ENCODE measurements around the gene ENHO. TPM values are rescaled to one million over a fixed set of nuclear protein-coding genes. Genes with fewer than 3 reads are reported as not detected.

Gene ENHO
- total RNA-seq, 2 experiments from 2014 or later, result 0.26 to 0.36 TPM

DNA sequence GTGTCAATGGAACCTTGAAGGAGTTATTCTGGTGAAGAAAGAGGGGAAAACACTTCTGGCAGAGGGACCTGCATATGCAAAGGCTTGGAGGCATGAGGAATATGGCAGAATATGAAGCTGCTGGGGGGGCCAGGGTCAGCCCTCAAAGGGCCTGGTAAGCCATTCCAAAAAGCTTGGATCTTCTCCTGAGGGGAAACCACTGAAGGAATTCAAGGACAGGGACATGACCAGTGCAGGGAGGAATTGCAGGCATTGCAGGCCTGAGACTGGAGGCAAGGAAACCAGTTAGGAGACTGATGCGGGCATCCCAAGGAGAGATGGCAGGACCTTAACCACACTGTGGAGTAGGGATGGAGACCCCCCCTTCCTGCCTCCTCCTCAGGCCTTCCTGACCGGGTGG is 21.4 kb downstream of the ENHO start:
- Mint-ChIP-seq H3K36me3 (no peaks in the 10 kb centered on the region), H3K4me3 (no peak overlapping the region), H3K4me1 (ENCODE audit: low read depth) (peaks cover 14% of the 10 kb centered on the region), H3K27ac (no peak overlapping the region), H3K27me3 (no peaks in the 10 kb centered on the region), H3K9me3 (no peaks in the 10 kb centered on the region)
- no peak for DNase-seq
- intact Hi-C loops (cut with micrococcal nuclease), result no loop called here
- CTCF ChIA-PET, result interaction anchor here (0.6 to 5.5 kb wide), 12 partner anchors 11 to 98 kb away, joined by 3 to 76 read pairs (median 7); no protein-coding TSS in a partner anchor
- POLR2A ChIA-PET, result interaction anchor here (0.9 kb wide), 1 partner anchor 63 kb away, joined by 3 read pairs; no protein-coding TSS in a partner anchor

DNA sequence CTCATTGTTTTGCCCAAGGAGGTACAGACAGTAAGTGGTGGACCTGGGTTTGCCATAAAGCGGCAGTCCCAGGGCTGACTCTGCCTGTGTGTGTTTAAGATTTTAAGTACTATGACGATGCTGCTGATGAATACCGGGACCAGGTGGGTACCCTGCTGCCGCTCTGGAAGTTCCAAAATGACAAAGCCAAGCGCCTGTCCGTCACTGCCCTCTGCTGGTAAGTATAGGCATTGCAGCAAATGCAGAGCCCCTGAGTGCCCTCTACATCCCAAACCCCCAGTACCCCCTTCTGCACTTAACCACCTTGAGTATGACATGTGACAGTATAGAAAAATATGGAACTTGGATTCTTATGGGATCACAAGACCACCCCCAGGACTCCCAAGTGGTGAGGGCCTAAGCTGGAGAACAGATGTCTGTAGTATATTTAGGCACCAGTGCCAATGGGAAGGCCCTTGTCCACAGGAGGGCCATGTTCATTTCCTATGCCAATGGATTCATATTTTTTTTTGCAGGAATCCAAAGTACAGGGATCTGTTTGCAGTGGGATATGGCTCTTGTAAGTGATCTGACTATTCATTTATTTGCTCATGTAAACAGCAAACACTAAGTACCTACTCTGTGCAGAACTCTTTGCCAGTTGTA is 22.0 kb downstream of the ENHO start:
- peak; percentile 89 for DNase-seq
- H3K9me3 Mint-ChIP-seq, result no peaks in the 10 kb centered on the region
- H3K36me3 Mint-ChIP-seq, result no peaks in the 10 kb centered on the region
- ChIA-PET CTCF (interaction anchor here (0.6 to 5.5 kb wide), 19 partner anchors 10 to 124 kb away, joined by 3 to 76 read pairs (median 5); partner anchors contain the start of gene MYORG), POLR2A (no interaction called here)
- H3K27me3 Mint-ChIP-seq, result no peaks in the 10 kb centered on the region
- H3K27ac Mint-ChIP-seq, result no peak overlapping the region
- intact Hi-C loops (cut with micrococcal nuclease), result loop anchor here (1.0 kb wide), 3 partner anchors 42 to 96 kb away; partner anchors contain the start of genes DNAI1 and FAM219A
- H3K4me3 Mint-ChIP-seq, result no peak overlapping the region
- H3K4me1 Mint-ChIP-seq (ENCODE audit: low read depth), result peaks cover 14% of the 10 kb centered on the region

GRCh38 chr9:34499076-34499475 is 23.7 kb downstream of the ENHO start:
- intact Hi-C loops (cut with micrococcal nuclease), result no loop called here
- Mint-ChIP-seq H3K27me3 (no peaks in the 10 kb centered on the region), H3K4me1 (ENCODE audit: low read depth) (peaks cover 14% of the 10 kb centered on the region), H3K9me3 (no peaks in the 10 kb centered on the region), H3K4me3 (no peak overlapping the region), H3K36me3 (no peaks in the 10 kb centered on the region), H3K27ac (no peak overlapping the region)
- POLR2A ChIA-PET, result no interaction called here
- DNase-seq, result no peak
- CTCF ChIA-PET, result interaction anchor here (0.8 to 2.2 kb wide), 3 partner anchors 10 to 70 kb away, joined by 3 to 6 read pairs (median 3); no protein-coding TSS in a partner anchor

DNA sequence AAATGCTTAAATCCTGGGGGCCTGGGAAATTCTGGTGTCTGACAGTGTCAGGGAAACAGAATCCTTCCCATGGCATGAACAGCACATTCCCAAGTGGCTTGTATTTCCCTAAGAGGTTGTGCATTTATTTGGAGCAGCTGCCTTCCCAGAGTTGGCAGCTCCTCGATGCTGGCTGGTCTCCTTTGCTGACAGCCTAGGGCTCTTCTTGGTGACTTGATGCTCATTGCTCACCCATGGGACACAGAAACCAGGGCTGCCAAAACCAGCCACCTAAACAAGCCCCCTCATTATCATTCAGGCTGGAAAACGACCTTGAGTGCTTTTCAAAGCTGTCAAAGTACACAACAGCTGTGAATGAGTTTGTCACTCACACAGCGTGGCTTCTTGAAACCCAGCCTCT is 24.2 kb downstream of the ENHO start:
- ChIA-PET CTCF (interaction anchor here (0.8 to 2.2 kb wide), 5 partner anchors 10 to 95 kb away, joined by 3 to 6 read pairs (median 3); no protein-coding TSS in a partner anchor), POLR2A (no interaction called here)
- intact Hi-C loops (cut with micrococcal nuclease), result no loop called here
- Mint-ChIP-seq H3K27me3 (peaks cover 2% of the 10 kb centered on the region), H3K4me3 (no peak overlapping the region), H3K27ac (no peak overlapping the region), H3K9me3 (no peaks in the 10 kb centered on the region), H3K36me3 (no peaks in the 10 kb centered on the region), H3K4me1 (ENCODE audit: low read depth) (peaks cover 14% of the 10 kb centered on the region)
- no peak for DNase-seq

DNA sequence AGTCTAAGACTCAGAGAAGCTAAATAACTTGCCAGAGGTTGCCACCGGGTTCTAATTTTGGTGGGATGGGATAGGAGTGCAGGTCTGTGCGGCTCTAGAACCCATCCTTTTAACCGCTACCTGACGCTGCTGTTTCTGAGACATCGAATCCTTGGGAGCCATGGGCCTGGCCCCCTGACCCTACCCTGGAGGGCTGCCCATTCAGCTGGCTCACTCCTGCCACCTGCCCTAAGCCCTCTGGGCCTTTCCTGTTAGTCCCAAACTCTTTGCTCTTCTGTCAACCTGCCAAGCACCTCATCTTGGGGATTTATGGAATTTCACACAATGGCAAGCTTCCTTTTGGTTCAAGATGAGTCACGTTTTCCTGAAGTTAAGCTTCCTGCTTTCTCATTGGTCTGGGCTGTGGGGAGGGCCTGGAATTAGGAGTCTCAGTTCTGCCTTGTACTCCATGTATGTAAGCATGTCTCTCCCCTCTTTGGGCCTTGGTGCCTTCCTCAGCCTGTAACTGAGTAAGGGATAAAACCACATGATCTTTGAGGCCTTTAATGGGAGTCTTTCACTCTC is 26.6 kb downstream of the ENHO start:
- H3K36me3 Mint-ChIP-seq, result no peaks in the 10 kb centered on the region
- no peak overlapping the region for H3K4me3 Mint-ChIP-seq
- H3K9me3 Mint-ChIP-seq, result no peaks in the 10 kb centered on the region
- DNase-seq, result no peak
- peaks cover 5% of the 10 kb centered on the region for H3K27me3 Mint-ChIP-seq
- intact Hi-C loops (cut with micrococcal nuclease), result no loop called here
- peaks cover 14% of the 10 kb centered on the region for H3K4me1 Mint-ChIP-seq (ENCODE audit: low read depth)
- POLR2A ChIA-PET, result interaction anchor here (0.7 kb wide), 1 partner anchor 1762 kb away, joined by 3 read pairs; the partner anchor contains the start of gene GNE
- no peak overlapping the region for H3K27ac Mint-ChIP-seq
- CTCF ChIA-PET, result interaction anchor here (1.0 to 3.3 kb wide), 3 partner anchors 52 to 108 kb away, joined by 3 to 19 read pairs (median 3); no protein-coding TSS in a partner anchor

GRCh38 chr9:34493972-34494535 is 28.7 kb downstream of the ENHO start:
- Mint-ChIP-seq H3K4me3 (no peak overlapping the region), H3K9me3 (no peaks in the 10 kb centered on the region), H3K27me3 (peaks cover 8% of the 10 kb centered on the region), H3K27ac (no peak overlapping the region), H3K36me3 (no peaks in the 10 kb centered on the region), H3K4me1 (ENCODE audit: low read depth) (no peaks in the 10 kb centered on the region)
- DNase-seq, result peak; percentile 49
- CTCF ChIA-PET, result interaction anchor here (3.3 kb wide), 1 partner anchor 90 kb away, joined by 19 read pairs; no protein-coding TSS in a partner anchor
- POLR2A ChIA-PET, result no interaction called here
- intact Hi-C loops (cut with micrococcal nuclease), result no loop called here

- Mint-ChIP-seq H3K4me3 (no peak overlapping the region), H3K27ac (no peak overlapping the region), H3K4me1 (ENCODE audit: low read depth) (no peaks in the 10 kb centered on the region), H3K36me3 (no peaks in the 10 kb centered on the region), H3K27me3 (peaks cover 20% of the 10 kb centered on the region), H3K9me3 (no peaks in the 10 kb centered on the region)
- intact Hi-C loops (cut with micrococcal nuclease), result no loop called here
- ChIA-PET POLR2A (no interaction called here), CTCF (interaction anchor here (0.6 kb wide), 1 partner anchor 418 kb away, joined by 3 read pairs; no protein-coding TSS in a partner anchor)
- DNase-seq, result no peak
These were observed 30.7 kb downstream of the ENHO start for GRCh38 chr9:34492051-34492450.

- Mint-ChIP-seq H3K4me1 (ENCODE audit: low read depth) (peaks cover 1% of the 10 kb centered on the region), H3K9me3 (no peaks in the 10 kb centered on the region), H3K4me3 (no peak overlapping the region), H3K36me3 (no peaks in the 10 kb centered on the region), H3K27me3 (peaks cover 22% of the 10 kb centered on the region), H3K27ac (no peak overlapping the region)
- CTCF ChIA-PET, result interaction anchor here (2.2 kb wide), 1 partner anchor 9 kb away, joined by 9 read pairs; no protein-coding TSS in a partner anchor
- DNase-seq, result no peak
- POLR2A ChIA-PET, result no interaction called here
- intact Hi-C loops (cut with micrococcal nuclease), result no loop called here
These were observed 31.2 kb downstream of the ENHO start for GRCh38 chr9:34491596-34491995.

- POLR2A ChIA-PET, result no interaction called here
These were observed 32.0 kb downstream of the ENHO start for GRCh38 chr9:34490760-34491159.

DNA sequence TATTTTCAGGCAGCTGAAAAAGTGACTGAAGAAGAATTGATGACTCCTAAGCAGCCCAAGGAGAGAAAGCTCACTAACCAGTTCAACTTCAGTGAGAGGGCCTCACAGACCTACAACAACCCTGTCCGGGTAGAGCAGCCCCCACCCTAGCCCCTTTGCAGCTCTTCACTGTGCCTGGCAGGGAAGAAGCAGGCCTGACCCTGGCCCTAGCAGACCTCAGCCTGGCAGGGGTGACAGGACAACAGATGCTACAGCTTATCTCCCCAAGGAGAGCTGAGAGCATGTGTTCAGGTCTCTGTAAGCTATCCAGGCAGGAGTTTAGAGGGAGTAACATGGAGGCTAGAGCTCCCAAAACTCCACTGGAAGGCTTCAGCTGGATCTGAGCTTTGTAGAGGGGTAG is 32.4 kb downstream of the ENHO start:
- H3K9me3 Mint-ChIP-seq, result no peaks in the 10 kb centered on the region
- H3K36me3 Mint-ChIP-seq, result no peaks in the 10 kb centered on the region
- CTCF ChIA-PET, result interaction anchor here (0.6 to 2.2 kb wide), 4 partner anchors 10 to 96 kb away, joined by 3 to 9 read pairs (median 4); no protein-coding TSS in a partner anchor
- POLR2A ChIA-PET, result no interaction called here
- no peak overlapping the region for H3K4me3 Mint-ChIP-seq
- DNase-seq, result no peak
- H3K4me1 Mint-ChIP-seq (ENCODE audit: low read depth), result peaks cover 2% of the 10 kb centered on the region
- H3K27ac Mint-ChIP-seq, result no peak overlapping the region
- H3K27me3 Mint-ChIP-seq, result peaks cover 22% of the 10 kb centered on the region
- intact Hi-C loops (cut with micrococcal nuclease), result no loop called here

More at GRCh38 chr9:34490760-34491159, 32.0 kb downstream of the ENHO start:
- H3K27me3 Mint-ChIP-seq, result peaks cover 22% of the 10 kb centered on the region
- no peak overlapping the region for H3K4me3 Mint-ChIP-seq
- no peak overlapping the region for H3K27ac Mint-ChIP-seq
- H3K9me3 Mint-ChIP-seq, result no peaks in the 10 kb centered on the region
- DNase-seq, result no peak
- CTCF ChIA-PET, result interaction anchor here (1.1 to 2.2 kb wide), 3 partner anchors 10 to 85 kb away, joined by 3 to 9 read pairs (median 4); no protein-coding TSS in a partner anchor
- peaks cover 2% of the 10 kb centered on the region for H3K4me1 Mint-ChIP-seq (ENCODE audit: low read depth)
- no peaks in the 10 kb centered on the region for H3K36me3 Mint-ChIP-seq
- intact Hi-C loops (cut with micrococcal nuclease), result no loop called here

GRCh38 chr9:34486572-34486971 is 36.2 kb downstream of the ENHO start:
- Mint-ChIP-seq H3K4me1 (ENCODE audit: low read depth) (peaks cover 2% of the 10 kb centered on the region), H3K36me3 (no peaks in the 10 kb centered on the region), H3K27me3 (peaks cover 21% of the 10 kb centered on the region), H3K27ac (no peak overlapping the region), H3K9me3 (no peaks in the 10 kb centered on the region), H3K4me3 (no peak overlapping the region)
- intact Hi-C loops (cut with micrococcal nuclease), result no loop called here
- POLR2A ChIA-PET, result no interaction called here
- CTCF ChIA-PET, result no interaction called here
- DNase-seq, result no peak

DNA sequence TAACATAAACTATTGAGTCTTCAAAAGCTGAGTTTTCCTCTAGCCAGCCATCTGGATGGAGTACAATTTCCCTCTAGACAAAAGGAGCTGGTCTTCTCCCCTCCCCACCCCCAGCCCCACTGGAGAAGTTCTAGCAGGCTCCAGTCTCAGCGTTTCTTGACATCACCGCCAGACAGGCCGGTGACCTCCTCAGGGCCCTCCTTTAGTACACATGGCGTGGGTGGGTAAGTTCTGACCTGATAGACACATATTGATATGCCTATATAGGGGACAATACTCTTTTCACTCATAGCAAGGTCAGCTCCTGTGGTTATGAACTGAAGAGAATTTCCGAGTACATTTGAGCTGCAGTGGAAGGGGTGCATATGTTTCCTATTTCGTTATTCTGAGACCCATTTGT is 37.0 kb downstream of the ENHO start:
- DNase-seq, result no peak
- ChIA-PET POLR2A (no interaction called here), CTCF (no interaction called here)
- no peak overlapping the region for H3K27ac Mint-ChIP-seq
- H3K4me1 Mint-ChIP-seq (ENCODE audit: low read depth), result peaks cover 2% of the 10 kb centered on the region
- H3K27me3 Mint-ChIP-seq, result peaks cover 18% of the 10 kb centered on the region
- H3K36me3 Mint-ChIP-seq, result no peaks in the 10 kb centered on the region
- no peak overlapping the region for H3K4me3 Mint-ChIP-seq
- no peaks in the 10 kb centered on the region for H3K9me3 Mint-ChIP-seq
- intact Hi-C loops (cut with micrococcal nuclease), result no loop called here
